ENCODE results near the gene SLC25A22. TPM values are rescaled to one million over a fixed set of nuclear protein-coding genes. Genes with fewer than 3 reads are reported as not detected.

SLC25A22 gene
- polyA plus RNA-seq, 2 of the 4 experiments (the other 2 are of a cell fraction), result 13.5 to 18.7 TPM

DNA sequence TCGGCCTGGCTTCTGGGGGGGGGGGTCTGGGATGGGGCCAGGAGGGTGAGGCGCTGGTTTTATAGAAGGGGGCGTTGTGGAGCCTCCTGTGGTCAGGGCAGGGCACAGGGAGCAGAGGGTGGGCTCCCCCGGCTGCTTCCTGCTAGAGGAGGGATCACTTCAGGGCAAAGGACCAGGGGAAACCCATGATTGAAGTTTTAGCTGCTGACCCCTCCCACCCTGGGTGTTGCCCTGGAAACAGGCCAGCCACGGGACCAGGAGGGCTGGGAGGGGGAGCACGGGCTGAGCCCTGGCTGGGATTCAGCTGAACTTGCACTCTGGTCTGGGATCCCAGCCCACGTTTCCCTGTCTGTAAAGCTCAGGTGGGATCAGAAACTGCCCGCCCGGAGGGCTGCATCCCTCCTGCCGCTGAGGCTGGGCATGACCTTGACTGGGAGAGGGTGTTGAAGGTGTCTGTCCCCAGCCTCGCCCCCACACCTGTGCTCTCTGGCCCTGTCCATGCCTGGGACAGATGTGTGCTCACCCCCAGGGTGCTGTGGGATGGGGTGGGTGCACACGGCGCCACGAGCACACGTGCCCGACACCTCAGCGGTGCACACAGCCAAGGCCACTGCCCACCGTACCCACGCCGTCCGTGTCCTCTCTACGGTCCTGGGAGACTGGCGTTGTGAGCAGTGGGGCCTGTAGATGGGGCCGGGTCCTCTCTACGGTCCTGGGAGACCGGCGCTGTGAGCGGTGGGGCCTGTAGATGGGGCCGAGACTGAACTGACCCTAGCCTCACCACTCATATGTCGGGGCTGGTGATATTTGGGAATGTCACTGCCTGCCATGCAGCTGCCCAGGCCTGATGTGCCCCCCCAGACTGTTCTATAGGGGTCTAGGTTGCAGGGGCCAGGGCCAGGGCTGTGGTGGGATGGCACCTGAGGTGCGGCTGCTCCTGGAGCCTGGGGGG lies 46.9 kb upstream of the SLC25A22 start (continued):
- TF ChIP-seq BHLHE40 (IDR thresholded peaks at IDR 0.05; ENCODE audit: low read depth, low read length), result peak; percentile 36; the same call in 1 of the 2 replicates

- CTCF ChIA-PET, result interaction anchor here (0.6 to 5.4 kb wide), 5 partner anchors 10 to 207 kb away, joined by 3 to 40 read pairs (median 6); no protein-coding TSS in a partner anchor
- ATAC-seq (peak; percentile 25 to 71), FAIRE-seq (peak; percentile 98), DNase-seq (ENCODE audit: low read depth in 1 of 2, low spot score in 1 of 2) (peak; percentile 86 to 96)
- peak overlapping the region; percentile 100 for H3K4me3 ChIP-seq
- peak overlapping the region; percentile 92 for H3K4me2 ChIP-seq
- peaks cover 63% of the 10 kb centered on the region for H3K4me1 ChIP-seq
- POLR2A ChIA-PET, result interaction anchor here (1.2 to 3.9 kb wide), 5 partner anchors 11 to 51 kb away, joined by 5 to 47 read pairs (median 6); partner anchors contain the start of genes CD151 and PNPLA2
- no peaks in the 10 kb centered on the region for H3K9me3 ChIP-seq
- peak overlapping the region; percentile 99 for H3K27ac ChIP-seq
- 2% methylated on average over 14 of the region's 25 CpGs for WGBS (ENCODE audit: missing lambda C conversion rate)
- TF ChIP-seq RARB (CRISPR knock-in tag; IDR thresholded peaks at IDR 0.05) (0 out of 2 replicates have a peak, but pooled peaks have one; percentile 61), HOXB5 (CRISPR knock-in tag; IDR thresholded peaks at IDR 0.05) (0 out of 2 replicates have a peak, but pooled peaks have one; percentile 44), RFX5 (IDR thresholded peaks at IDR 0.05) (no peak), ZFP36 (IDR thresholded peaks at IDR 0.05; ENCODE audit: borderline replicate concordance, partially characterized antibody) (no peak), RAD21 (conservative IDR thresholded peaks at IDR 0.05 in 1 of 2, IDR thresholded peaks at IDR 0.05 in 1 of 2) (no peak), FOXS1 (CRISPR knock-in tag; IDR thresholded peaks at IDR 0.05) (no peak), JUN (IDR thresholded peaks at IDR 0.05) (peak; percentile 66 to 82; a peak in 4 of 5 replicates), HOXB13 (CRISPR knock-in tag; IDR thresholded peaks at IDR 0.05; ENCODE audit: low read depth) (no peak), GATA3 (IDR thresholded peaks at IDR 0.05; ENCODE audit: borderline replicate concordance) (peak; percentile 74), SMC3 (IDR thresholded peaks at IDR 0.05) (no peak), CEBPB (IDR thresholded peaks at IDR 0.05) (no peak), CHD4 (IDR thresholded peaks at IDR 0.05; ENCODE audit: borderline replicate concordance) (no peak), EHMT2 (IDR thresholded peaks at IDR 0.05; ENCODE audit: low read depth) (no peak), RCOR1 (IDR thresholded peaks at IDR 0.05; ENCODE audit: low read depth, low read length) (no peak), MYC (IDR thresholded peaks at IDR 0.05; ENCODE audit: borderline replicate concordance, low read length) (peak; percentile 91), KDM1A (IDR thresholded peaks at IDR 0.05; ENCODE audit: low read depth) (no peak), NPAS2 (CRISPR knock-in tag; IDR thresholded peaks at IDR 0.05; ENCODE audit: borderline replicate concordance) (peak; percentile 95), SREBF2 (IDR thresholded peaks at IDR 0.05) (no peak), KDM5A (IDR thresholded peaks at IDR 0.05) (no peak), FOSB (CRISPR knock-in tag; IDR thresholded peaks at IDR 0.05) (no peak), HOXA7 (CRISPR knock-in tag; IDR thresholded peaks at IDR 0.05) (no peak), TFCP2L1 (CRISPR knock-in tag; IDR thresholded peaks at IDR 0.05) (no peak), RNF2 (IDR thresholded peaks at IDR 0.05; ENCODE audit: borderline replicate concordance, low read depth) (no peak), POLR2A (IDR thresholded peaks at IDR 0.05; ENCODE audit: low read length) (peak; percentile 56), CBX8 (IDR thresholded peaks at IDR 0.05) (no peak)
- TF ChIP-seq, protein P1, sequence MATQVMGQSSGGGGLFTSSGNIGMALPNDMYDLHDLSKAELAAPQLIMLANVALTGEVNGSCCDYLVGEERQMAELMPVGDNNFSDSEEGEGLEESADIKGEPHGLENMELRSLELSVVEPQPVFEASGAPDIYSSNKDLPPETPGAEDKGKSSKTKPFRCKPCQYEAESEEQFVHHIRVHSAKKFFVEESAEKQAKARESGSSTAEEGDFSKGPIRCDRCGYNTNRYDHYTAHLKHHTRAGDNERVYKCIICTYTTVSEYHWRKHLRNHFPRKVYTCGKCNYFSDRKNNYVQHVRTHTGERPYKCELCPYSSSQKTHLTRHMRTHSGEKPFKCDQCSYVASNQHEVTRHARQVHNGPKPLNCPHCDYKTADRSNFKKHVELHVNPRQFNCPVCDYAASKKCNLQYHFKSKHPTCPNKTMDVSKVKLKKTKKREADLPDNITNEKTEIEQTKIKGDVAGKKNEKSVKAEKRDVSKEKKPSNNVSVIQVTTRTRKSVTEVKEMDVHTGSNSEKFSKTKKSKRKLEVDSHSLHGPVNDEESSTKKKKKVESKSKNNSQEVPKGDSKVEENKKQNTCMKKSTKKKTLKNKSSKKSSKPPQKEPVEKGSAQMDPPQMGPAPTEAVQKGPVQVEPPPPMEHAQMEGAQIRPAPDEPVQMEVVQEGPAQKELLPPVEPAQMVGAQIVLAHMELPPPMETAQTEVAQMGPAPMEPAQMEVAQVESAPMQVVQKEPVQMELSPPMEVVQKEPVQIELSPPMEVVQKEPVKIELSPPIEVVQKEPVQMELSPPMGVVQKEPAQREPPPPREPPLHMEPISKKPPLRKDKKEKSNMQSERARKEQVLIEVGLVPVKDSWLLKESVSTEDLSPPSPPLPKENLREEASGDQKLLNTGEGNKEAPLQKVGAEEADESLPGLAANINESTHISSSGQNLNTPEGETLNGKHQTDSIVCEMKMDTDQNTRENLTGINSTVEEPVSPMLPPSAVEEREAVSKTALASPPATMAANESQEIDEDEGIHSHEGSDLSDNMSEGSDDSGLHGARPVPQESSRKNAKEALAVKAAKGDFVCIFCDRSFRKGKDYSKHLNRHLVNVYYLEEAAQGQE (IDR thresholded peaks at IDR 0.05), result peak; percentile 74
- TF ChIP-seq, protein P2, sequence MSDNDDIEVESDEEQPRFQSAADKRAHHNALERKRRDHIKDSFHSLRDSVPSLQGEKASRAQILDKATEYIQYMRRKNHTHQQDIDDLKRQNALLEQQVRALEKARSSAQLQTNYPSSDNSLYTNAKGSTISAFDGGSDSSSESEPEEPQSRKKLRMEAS (IDR thresholded peaks at IDR 0.05), result peak; percentile 99
- TF ChIP-seq, protein P3, sequence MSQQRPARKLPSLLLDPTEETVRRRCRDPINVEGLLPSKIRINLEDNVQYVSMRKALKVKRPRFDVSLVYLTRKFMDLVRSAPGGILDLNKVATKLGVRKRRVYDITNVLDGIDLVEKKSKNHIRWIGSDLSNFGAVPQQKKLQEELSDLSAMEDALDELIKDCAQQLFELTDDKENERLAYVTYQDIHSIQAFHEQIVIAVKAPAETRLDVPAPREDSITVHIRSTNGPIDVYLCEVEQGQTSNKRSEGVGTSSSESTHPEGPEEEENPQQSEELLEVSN (IDR thresholded peaks at IDR 0.05; ENCODE audit: borderline replicate concordance, low read depth), result peak; percentile 69
- TF ChIP-seq, protein P4, sequence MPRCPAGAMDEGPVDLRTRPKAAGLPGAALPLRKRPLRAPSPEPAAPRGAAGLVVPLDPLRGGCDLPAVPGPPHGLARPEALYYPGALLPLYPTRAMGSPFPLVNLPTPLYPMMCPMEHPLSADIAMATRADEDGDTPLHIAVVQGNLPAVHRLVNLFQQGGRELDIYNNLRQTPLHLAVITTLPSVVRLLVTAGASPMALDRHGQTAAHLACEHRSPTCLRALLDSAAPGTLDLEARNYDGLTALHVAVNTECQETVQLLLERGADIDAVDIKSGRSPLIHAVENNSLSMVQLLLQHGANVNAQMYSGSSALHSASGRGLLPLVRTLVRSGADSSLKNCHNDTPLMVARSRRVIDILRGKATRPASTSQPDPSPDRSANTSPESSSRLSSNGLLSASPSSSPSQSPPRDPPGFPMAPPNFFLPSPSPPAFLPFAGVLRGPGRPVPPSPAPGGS (IDR thresholded peaks at IDR 0.05), result peak; percentile 56; the same call in 2 of the 3 replicates
Measured at GRCh38 chr11:843818-844692, 46.0 kb upstream of the SLC25A22 start.

Data from A549 (cell line).